Astrocyte (in vitro differentiated cells and primary cell): ENCODE results near the gene YKT6. TPM values are rescaled to one million over a fixed set of nuclear protein-coding genes. Genes with fewer than 3 reads are reported as not detected.

ENCODE experiments used
- DNase-seq: peaks from one replicate; pipeline ENCODE4 v3.0.0-alpha.2; 2010; ENCODE audit warnings: low read depth
- FAIRE-seq: peaks from 2 replicates; lab custom pipeline; 2011; peaks lifted over from hg19 to GRCh38; lab: Jason Lieb, UNC
- H2AFZ ChIP-seq: 2 replicates; pipeline ENCODE4 v1.6.0; 2012; ENCODE audit warnings: low read depth, low read length, inconsistent platforms
- H3K27ac ChIP-seq: 2 replicates; pipeline ENCODE4 v1.5.1; 2011; ENCODE audit warnings: low read depth, low read length, inconsistent platforms
- H3K27me3 ChIP-seq: 2 replicates; pipeline ENCODE4 v1.6.0; 2011; ENCODE audit warnings: low read length, inconsistent platforms; ENCODE audit not compliant: insufficient read depth
- H3K36me3 ChIP-seq: 2 replicates; pipeline ENCODE4 v1.5.1; 2011; ENCODE audit warnings: low read length, inconsistent platforms; ENCODE audit not compliant: insufficient read depth
- H3K4me1 ChIP-seq: 2 replicates; pipeline ENCODE4 v1.5.1; 2011; ENCODE audit warnings: low read length, inconsistent platforms; ENCODE audit not compliant: insufficient read depth
- H3K4me2 ChIP-seq: 2 replicates; pipeline ENCODE4 v1.6.0; 2012; ENCODE audit warnings: low read length, inconsistent platforms
- H3K4me3 ChIP-seq: 2 replicates; pipeline ENCODE4 v1.5.1; 2011; ENCODE audit warnings: low read depth, mild to moderate bottlenecking, low read length, inconsistent platforms; ENCODE audit not compliant: insufficient read depth
- H3K79me2 ChIP-seq: 2 replicates; pipeline ENCODE4 v1.6.0; 2012; ENCODE audit warnings: mild to moderate bottlenecking, low read length, inconsistent platforms; ENCODE audit not compliant: insufficient read depth
- H3K9ac ChIP-seq: 2 replicates; pipeline ENCODE4 v1.6.0; 2012; ENCODE audit warnings: mild to moderate bottlenecking, low read length, inconsistent platforms
- H3K9me3 ChIP-seq: 2 replicates; pipeline ENCODE4 v1.5.1; 2012; ENCODE audit warnings: low read depth, mild to moderate bottlenecking, low read length, inconsistent platforms; ENCODE audit not compliant: insufficient read depth
- H4K20me1 ChIP-seq: 2 replicates; pipeline ENCODE4 v1.6.0; 2012; ENCODE audit warnings: low read length, inconsistent platforms; ENCODE audit not compliant: insufficient read depth
- H3K27ac Mint-ChIP-seq: one replicate; pipeline ENCODE4 v1.8.0; 2021; ENCODE audit warnings: mild to moderate bottlenecking, mixed read lengths; ENCODE audit not compliant: unreplicated experiment
- H3K27me3 Mint-ChIP-seq: one replicate; pipeline ENCODE4 v1.8.0; 2021; ENCODE audit warnings: low read depth, mixed read lengths; ENCODE audit not compliant: unreplicated experiment
- H3K36me3 Mint-ChIP-seq: one replicate; pipeline ENCODE4 v1.8.0; 2021; ENCODE audit warnings: low read depth, mixed read lengths; ENCODE audit not compliant: unreplicated experiment
- H3K4me1 Mint-ChIP-seq: one replicate; pipeline ENCODE4 v1.8.0; 2021; ENCODE audit warnings: low read depth, mixed read lengths; ENCODE audit not compliant: unreplicated experiment
- H3K4me3 Mint-ChIP-seq: one replicate; pipeline ENCODE4 v1.8.0; 2021; ENCODE audit warnings: mild to moderate bottlenecking, moderate library complexity, mixed read lengths; ENCODE audit not compliant: unreplicated experiment
- H3K9me3 Mint-ChIP-seq: one replicate; pipeline ENCODE4 v1.8.0; 2021; ENCODE audit warnings: mild to moderate bottlenecking, mixed read lengths; ENCODE audit not compliant: unreplicated experiment
- CTCF ChIP-seq: IDR thresholded peaks from 2 replicates; pipeline ENCODE4 v1.5.1; 2011; ENCODE audit warnings: low read depth, mild to moderate bottlenecking, inconsistent platforms, low read length, moderate library complexity; ENCODE audit not compliant: insufficient read depth
- EZH2 ChIP-seq: IDR thresholded peaks from 2 replicates; pipeline ENCODE4 v1.6.1; 2012; ENCODE audit warnings: mild to moderate bottlenecking, low read length, inconsistent platforms; ENCODE audit not compliant: insufficient read depth
- total RNA-seq: library from RNA; stranded (reverse); gene quantifications from 2 replicates; pipeline ENCODE4 v1.2.1, GENCODE V29; 2021

The YKT6 gene
- total RNA-seq, 1 donor from 2014 or later: 216 TPM

DNA sequence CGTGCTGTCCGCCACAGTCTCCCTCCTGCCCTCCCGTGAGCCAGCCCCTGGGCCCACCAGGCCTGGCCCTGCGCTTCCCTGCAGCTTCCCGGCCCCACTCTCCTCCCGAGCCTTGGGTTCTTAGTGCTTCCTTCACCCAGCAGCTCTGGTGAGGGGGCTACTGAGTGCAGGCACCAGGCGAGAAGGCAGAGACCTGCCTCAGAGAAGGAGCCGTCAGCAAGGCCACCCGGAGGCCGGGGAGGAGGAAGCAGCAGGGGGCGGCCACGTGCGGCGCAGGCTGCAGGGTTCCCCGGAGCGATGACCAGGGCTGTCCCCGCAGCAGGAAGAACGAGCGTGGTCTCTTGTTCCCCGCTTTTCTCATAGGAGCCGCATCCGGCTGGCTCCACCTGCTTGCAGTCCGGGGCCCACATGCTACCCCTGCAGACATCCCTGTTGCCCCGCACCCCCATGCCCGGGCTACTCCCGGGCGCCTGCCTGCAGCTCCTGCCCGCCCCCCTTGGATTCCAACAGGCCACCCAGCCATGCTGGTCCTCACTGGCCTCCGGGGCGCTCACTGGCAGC is 20.5 kb downstream of the YKT6 start:
- Mint-ChIP-seq H3K4me1 (peaks cover 5% of the 10 kb centered on the region), H3K9me3 (no peaks in the 10 kb centered on the region), H3K27me3 (peaks cover 20% of the 10 kb centered on the region), H3K36me3 (no peaks in the 10 kb centered on the region), H3K27ac (no peak overlapping the region), H3K4me3 (no peak overlapping the region)
- no peaks in the 10 kb centered on the region for H3K79me2 ChIP-seq
- peaks cover 6% of the 10 kb centered on the region for H3K27me3 ChIP-seq
- no peak overlapping the region for H3K4me3 ChIP-seq
- no peaks in the 10 kb centered on the region for H4K20me1 ChIP-seq
- TF ChIP-seq CTCF (no peak), EZH2 (no peak)
- no peaks in the 10 kb centered on the region for H3K36me3 ChIP-seq
- peaks cover 4% of the 10 kb centered on the region for H3K9me3 ChIP-seq
- H3K4me2 ChIP-seq: no peak overlapping the region
- DNase-seq (no peak), FAIRE-seq (no peak)
- peak overlapping the region; percentile 26 for H2AFZ ChIP-seq
- H3K27ac ChIP-seq: no peak overlapping the region
- H3K4me1 ChIP-seq: no peaks in the 10 kb centered on the region
- H3K9ac ChIP-seq: no peak overlapping the region

GRCh38 chr7:44222074-44222473 is 21.3 kb downstream of the YKT6 start:
- H3K4me1 ChIP-seq: no peaks in the 10 kb centered on the region
- Mint-ChIP-seq H3K27ac (no peak overlapping the region), H3K4me3 (no peak overlapping the region), H3K36me3 (no peaks in the 10 kb centered on the region), H3K27me3 (peaks cover 20% of the 10 kb centered on the region), H3K9me3 (no peaks in the 10 kb centered on the region), H3K4me1 (peaks cover 5% of the 10 kb centered on the region)
- H3K27me3 ChIP-seq: peaks cover 6% of the 10 kb centered on the region
- TF ChIP-seq CTCF: no peak
- no peaks in the 10 kb centered on the region for H3K36me3 ChIP-seq
- no peaks in the 10 kb centered on the region for H3K79me2 ChIP-seq
- H2AFZ ChIP-seq: no peak overlapping the region
- H3K9me3 ChIP-seq: peaks cover 4% of the 10 kb centered on the region
- DNase-seq (no peak), FAIRE-seq (no peak)
- H3K27ac ChIP-seq: no peak overlapping the region
- H3K4me3 ChIP-seq: no peak overlapping the region
- H3K4me2 ChIP-seq: no peak overlapping the region
- H3K9ac ChIP-seq: no peak overlapping the region
- H4K20me1 ChIP-seq: no peaks in the 10 kb centered on the region

DNA sequence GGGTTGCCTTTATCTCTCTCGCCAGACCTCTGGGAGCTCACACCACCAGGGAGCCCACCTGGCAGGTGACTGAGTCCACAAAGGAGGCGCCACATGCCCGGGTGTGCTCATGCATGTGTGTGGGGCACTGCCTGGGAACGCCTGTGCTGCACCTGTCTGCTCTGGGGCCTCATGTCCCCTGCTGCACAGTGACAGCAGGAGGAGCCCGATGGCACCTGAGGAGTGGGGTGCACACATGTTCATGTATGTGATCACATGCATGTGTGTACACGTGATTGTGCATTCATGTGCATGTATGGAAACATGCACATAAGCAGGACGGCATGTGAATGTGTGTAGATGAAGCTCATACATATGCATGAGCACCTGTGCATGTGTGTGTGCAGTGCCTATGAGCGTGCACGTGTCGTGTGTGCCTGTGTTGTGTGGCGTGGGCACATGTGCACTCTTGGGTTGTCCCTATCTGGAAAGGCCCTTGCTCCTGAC is 22.0 kb downstream of the YKT6 start:
- no peaks in the 10 kb centered on the region for H3K36me3 ChIP-seq

More for the DNA sequence above, 22.0 kb downstream of the YKT6 start:
- H2AFZ ChIP-seq: no peak overlapping the region
- H3K4me2 ChIP-seq: no peak overlapping the region
- no peak overlapping the region for H3K4me3 Mint-ChIP-seq
- DNase-seq: no peak
- peaks cover 6% of the 10 kb centered on the region for H3K27me3 ChIP-seq
- H3K36me3 Mint-ChIP-seq: no peaks in the 10 kb centered on the region
- H3K4me1 Mint-ChIP-seq: peaks cover 5% of the 10 kb centered on the region
- H3K4me1 ChIP-seq: no peaks in the 10 kb centered on the region
- FAIRE-seq: no peak
- no peaks in the 10 kb centered on the region for H3K79me2 ChIP-seq
- no peak overlapping the region for H3K4me3 ChIP-seq
- peaks cover 20% of the 10 kb centered on the region for H3K27me3 Mint-ChIP-seq
- H3K9me3 Mint-ChIP-seq: no peaks in the 10 kb centered on the region
- H3K27ac Mint-ChIP-seq: no peak overlapping the region
- no peak overlapping the region for H3K9ac ChIP-seq
- H3K9me3 ChIP-seq: peaks cover 4% of the 10 kb centered on the region
- H4K20me1 ChIP-seq: no peaks in the 10 kb centered on the region
- TF ChIP-seq EZH2 (no peak), CTCF (no peak)
- H3K27ac ChIP-seq: no peak overlapping the region
